Duodenal mucosa (tissue), 2 donors: ENCODE measurements around the gene TMEM205.

ENCODE experiments used
- H3K27ac ChIP-seq: one replicate; pipeline ENCODE4 v1.7.0; 2013; ENCODE audit warnings: low read depth, low read length
- H3K27me3 ChIP-seq, 2 donors: one replicate each; pipeline ENCODE4 v1.7.0; 2013; ENCODE audit warnings: low read length in 2 of 2, control low read depth in 1 of 2; ENCODE audit not compliant: insufficient read depth in 2 of 2, control insufficient read depth in 1 of 2
- H3K36me3 ChIP-seq, 2 donors: one replicate each; pipeline ENCODE4 v1.7.0; 2013; ENCODE audit warnings: low read length in 2 of 2, control low read depth in 1 of 2; ENCODE audit not compliant: insufficient read depth in 2 of 2, control insufficient read depth in 1 of 2
- H3K4me1 ChIP-seq, 2 donors: one replicate each; pipeline ENCODE4 v1.7.0; 2013; ENCODE audit warnings: low read length in 2 of 2, control low read depth in 1 of 2; ENCODE audit not compliant: insufficient read depth in 2 of 2, control insufficient read depth in 1 of 2
- H3K4me3 ChIP-seq, 2 donors: one replicate each; pipeline ENCODE4 v1.7.0; 2013; ENCODE audit warnings: low read length in 2 of 2, low read depth in 1 of 2
- H3K9ac ChIP-seq, 2 donors: one replicate each; pipeline ENCODE4 v1.7.0; 2013; ENCODE audit warnings: low read length in 2 of 2, low read depth in 1 of 2
- H3K9me3 ChIP-seq, 2 donors: one replicate each; pipeline ENCODE4 v1.7.0; 2013; ENCODE audit warnings: low read length in 2 of 2, control low read depth in 1 of 2; ENCODE audit not compliant: control insufficient read depth in 1 of 2

The TMEM205 gene

GRCh38 chr19:11300811-11301120 lies 45.3 kb downstream of the TMEM205 start:
- no peaks in the 10 kb centered on the region for H3K4me1 ChIP-seq
- no peaks in the 10 kb centered on the region for H3K36me3 ChIP-seq
- H3K27ac ChIP-seq = no peak overlapping the region
- H3K9me3 ChIP-seq = no peaks in the 10 kb centered on the region
- H3K9ac ChIP-seq = no peak overlapping the region
- H3K27me3 ChIP-seq = no peaks in the 10 kb centered on the region
- no peak overlapping the region for H3K4me3 ChIP-seq

- no peak overlapping the region for H3K9ac ChIP-seq
- H3K27me3 ChIP-seq = no peaks in the 10 kb centered on the region
- no peaks in the 10 kb centered on the region for H3K36me3 ChIP-seq
- no peak overlapping the region for H3K4me3 ChIP-seq
- no peaks in the 10 kb centered on the region for H3K9me3 ChIP-seq
- H3K27ac ChIP-seq = no peak overlapping the region
- no peaks in the 10 kb centered on the region for H3K4me1 ChIP-seq
These were observed 45.9 kb downstream of the TMEM205 start for GRCh38 chr19:11299946-11300810.

GRCh38 chr19:11296264-11296663 lies 49.8 kb downstream of the TMEM205 start:
- Histone ChIP-seq H3K4me1 (peaks cover 0 to 10% of the 10 kb centered on the region in 2 donors), H3K36me3 (no peaks in the 10 kb centered on the region), H3K27me3 (no peaks in the 10 kb centered on the region), H3K9ac (no peak overlapping the region), H3K4me3 (no peak overlapping the region), H3K9me3 (no peaks in the 10 kb centered on the region), H3K27ac (no peak overlapping the region)

DNA sequence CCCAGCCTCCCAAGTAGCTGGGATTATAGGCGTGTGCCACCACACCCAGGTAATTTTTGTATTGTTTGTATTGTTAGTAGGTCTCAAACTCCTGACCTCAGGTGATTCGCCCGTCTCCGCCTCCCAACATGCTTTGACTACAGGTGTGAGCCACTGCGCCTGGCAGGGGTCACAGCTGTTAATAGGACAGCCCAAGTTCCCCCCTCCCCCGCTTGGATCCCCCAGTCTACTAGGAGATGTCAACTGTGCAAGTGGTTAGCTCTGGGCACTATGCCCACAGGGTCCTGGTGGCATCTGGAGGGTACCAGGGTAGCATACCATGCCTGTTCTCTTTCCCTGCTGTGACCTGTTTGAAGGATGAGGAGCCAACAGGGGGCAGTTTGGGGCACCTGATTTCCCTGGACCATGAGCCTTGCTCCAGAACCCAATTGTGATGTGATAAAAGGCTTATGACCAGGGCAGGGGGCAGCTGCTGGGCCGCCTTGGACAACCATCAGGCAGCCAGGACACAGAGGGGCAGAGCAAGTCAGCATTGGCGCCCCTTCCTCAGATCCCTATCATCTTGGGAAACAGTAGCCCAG lies 50.3 kb downstream of the TMEM205 start, which contains the start of gene TSPAN16:
TSPAN16 (plus strand) TSS at position 496 of the 581 bp plus-strand sequence. CDS start 138 bp downstream, outside the sequence.
- H3K4me1 ChIP-seq = peaks cover 0 to 10% of the 10 kb centered on the region in 2 donors
- H3K27ac ChIP-seq = no peak within 1 kb of the TSS
- no peaks in the 10 kb centered on the region for H3K36me3 ChIP-seq
- no peaks in the 10 kb centered on the region for H3K27me3 ChIP-seq
- H3K9me3 ChIP-seq = no peaks in the 10 kb centered on the region
- no peak within 1 kb of the TSS for H3K4me3 ChIP-seq
- H3K9ac ChIP-seq = no peak within 1 kb of the TSS

DNA sequence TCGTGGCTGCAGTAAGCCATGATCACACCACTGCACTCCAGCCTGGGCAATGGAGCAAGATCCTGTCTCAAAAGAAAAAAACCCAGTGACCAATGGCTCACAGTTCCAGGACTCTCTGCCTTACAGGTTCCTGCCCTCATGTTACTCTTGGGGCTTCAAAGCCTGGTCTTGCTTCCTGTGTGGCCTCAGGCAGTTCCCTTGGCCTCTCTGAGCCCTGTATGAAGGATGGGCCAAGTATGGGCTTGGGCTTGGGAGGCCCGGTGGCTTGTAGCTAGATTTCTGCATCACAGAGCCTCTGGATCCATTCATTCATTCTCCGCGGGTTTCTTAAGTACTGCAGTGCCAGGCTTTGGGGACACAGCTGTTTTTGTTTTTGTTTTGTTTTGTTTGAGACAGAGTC lies 50.9 kb downstream of the TMEM205 start:
- no peak overlapping the region for H3K27ac ChIP-seq
- H3K9ac ChIP-seq = no peak overlapping the region
- no peak overlapping the region for H3K4me3 ChIP-seq
- no peaks in the 10 kb centered on the region for H3K36me3 ChIP-seq
- no peaks in the 10 kb centered on the region for H3K27me3 ChIP-seq
- no peaks in the 10 kb centered on the region for H3K9me3 ChIP-seq
- H3K4me1 ChIP-seq = peaks cover 0 to 10% of the 10 kb centered on the region in 2 donors

DNA sequence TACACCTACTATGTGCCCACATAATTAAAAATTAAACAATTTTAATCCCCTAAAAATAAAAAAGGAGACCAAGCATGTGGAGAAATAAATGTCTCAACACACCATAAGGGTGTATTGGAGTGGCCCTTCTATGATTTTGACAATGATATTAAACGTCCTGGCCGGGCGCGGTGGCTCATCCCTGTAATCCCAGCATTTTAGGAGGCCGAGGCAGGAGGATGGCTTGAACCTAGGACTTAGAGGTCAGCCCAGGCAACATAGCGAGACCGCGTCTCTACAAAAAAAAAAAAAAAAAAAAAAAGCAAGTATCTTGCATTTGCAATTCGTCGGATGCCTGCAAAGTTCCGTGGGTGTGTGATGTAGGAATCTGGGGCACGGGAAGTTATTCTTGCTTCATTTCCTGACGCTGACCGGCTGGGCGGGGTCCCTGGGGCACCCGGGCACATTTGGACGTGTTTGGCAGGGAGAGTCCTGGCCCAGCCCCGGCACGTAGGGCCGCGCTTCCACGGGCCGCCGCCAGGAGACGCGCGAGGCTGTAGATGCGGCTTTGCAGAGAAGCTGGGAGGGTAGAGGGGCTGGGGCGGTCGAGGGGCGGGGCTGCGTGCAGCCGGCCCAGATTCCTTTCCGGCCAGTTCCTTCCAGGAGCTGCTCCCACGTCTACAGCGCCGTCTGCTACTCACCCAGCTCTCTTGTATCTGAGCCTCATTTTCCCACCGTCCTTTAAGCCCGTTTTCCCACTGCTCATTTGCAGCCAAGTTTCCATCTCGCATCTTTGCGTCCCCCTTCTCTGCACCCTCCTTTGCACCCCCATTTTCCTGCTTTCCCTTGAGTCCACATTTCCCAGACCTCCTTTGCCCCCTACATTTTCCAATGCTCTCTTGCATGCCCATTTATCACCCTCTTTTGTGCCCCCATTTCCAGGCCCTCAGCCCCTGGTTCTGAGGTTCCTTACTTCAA lies 52.4 kb downstream of the TMEM205 start:
- Histone ChIP-seq H3K4me3 (peak overlapping the region; percentile 31 to 48), H3K27me3 (no peaks in the 10 kb centered on the region), H3K4me1 (peaks cover 0 to 10% of the 10 kb centered on the region in 2 donors), H3K36me3 (no peaks in the 10 kb centered on the region), H3K27ac (no peak overlapping the region), H3K9ac (no peak overlapping the region), H3K9me3 (no peaks in the 10 kb centered on the region)
